ENCODE measurements around the gene HUS1B. TPM values are rescaled to one million over a fixed set of nuclear protein-coding genes. Genes with fewer than 3 reads are reported as not detected.
"Not testable (repeated sequence)": the region's sequence is repeated elsewhere in the genome, so short reads cannot be mapped to it uniquely, and the experiment has no call there.

Gene HUS1B
- 0.10 and 0.15 TPM in 2 replicates for total RNA-seq (2014; rRNA removed; shearing (Covaris generic))

GRCh38 chr6:656460-657252 is at the start of gene HUS1B:
Gene HUS1B (minus strand): TSS chr6:657100. CDS start chr6:656944, 156 bp downstream.
- Histone ChIP-seq H3K27ac (no peak within 1 kb of the TSS), H3K9me3 (replicated peaks) (no peaks in the 10 kb centered on the region), H3K4me1 (no peaks in the 10 kb centered on the region), H3K36me3 (no peaks in the 10 kb centered on the region), H3K4me3 (no peak within 1 kb of the TSS), H3K27me3 (no peaks in the 10 kb centered on the region)
- no peak for DNase-seq

GRCh38 chr6:706146-706545 is 49.2 kb upstream of the HUS1B start:
- no peak overlapping the region for H3K27ac ChIP-seq
- DNase-seq: no peak

GRCh38 chr6:705047-705446 is 48.1 kb upstream of the HUS1B start:
- Histone ChIP-seq H3K27me3 (no peaks in the 10 kb centered on the region), H3K9me3 (replicated peaks) (no peaks in the 10 kb centered on the region), H3K27ac (no peak overlapping the region), H3K36me3 (no peaks in the 10 kb centered on the region), H3K4me1 (no peaks in the 10 kb centered on the region), H3K4me3 (no peak overlapping the region)
- DNase-seq: no peak

More at GRCh38 chr6:706146-706545, 49.2 kb upstream of the HUS1B start:
- Histone ChIP-seq H3K27me3 (no peaks in the 10 kb centered on the region), H3K4me3 (no peak overlapping the region), H3K9me3 (replicated peaks) (no peaks in the 10 kb centered on the region), H3K4me1 (no peaks in the 10 kb centered on the region), H3K36me3 (no peaks in the 10 kb centered on the region)

- Histone ChIP-seq H3K9me3 (replicated peaks) (no peaks in the 10 kb centered on the region), H3K4me3 (no peak overlapping the region), H3K27ac (no peak overlapping the region), H3K4me1 (no peaks in the 10 kb centered on the region), H3K27me3 (no peaks in the 10 kb centered on the region), H3K36me3 (no peaks in the 10 kb centered on the region)
- no peak for DNase-seq
Observed at GRCh38 chr6:704046-704445, 47.1 kb upstream of the HUS1B start.

GRCh38 chr6:703552-703951 is 46.7 kb upstream of the HUS1B start:
- Histone ChIP-seq H3K4me1 (no peaks in the 10 kb centered on the region), H3K27me3 (no peaks in the 10 kb centered on the region), H3K27ac (no peak overlapping the region), H3K36me3 (no peaks in the 10 kb centered on the region), H3K9me3 (replicated peaks) (no peaks in the 10 kb centered on the region), H3K4me3 (no peak overlapping the region)
- DNase-seq: no peak

- DNase-seq: no peak
- Histone ChIP-seq H3K36me3 (no peaks in the 10 kb centered on the region), H3K9me3 (replicated peaks) (no peaks in the 10 kb centered on the region), H3K27ac (no peak overlapping the region), H3K27me3 (no peaks in the 10 kb centered on the region), H3K4me3 (no peak overlapping the region), H3K4me1 (no peaks in the 10 kb centered on the region)
Observed at GRCh38 chr6:701700-702479, 45.0 kb upstream of the HUS1B start.

DNA sequence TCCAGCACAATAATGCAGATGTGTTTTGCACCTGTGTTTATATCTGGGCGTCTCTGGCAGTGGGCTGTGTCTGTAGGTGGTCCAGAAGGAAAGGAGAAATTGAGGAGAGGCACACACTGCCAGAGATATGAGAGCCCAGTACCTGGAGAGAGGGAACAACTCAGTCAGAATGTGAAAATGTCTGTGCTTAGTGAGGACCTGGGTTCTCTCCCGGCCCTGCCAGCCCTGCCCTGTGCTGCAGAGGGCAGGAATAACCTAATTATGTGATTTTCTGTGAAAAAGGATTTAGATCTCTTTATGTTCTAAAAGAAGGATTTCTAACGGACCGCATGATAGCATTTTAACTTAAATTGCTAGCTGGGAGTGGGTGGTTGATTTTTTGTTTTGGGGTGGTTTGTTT is 44.3 kb upstream of the HUS1B start:
- DNase-seq: no peak
- no peaks in the 10 kb centered on the region for H3K36me3 ChIP-seq
- no peaks in the 10 kb centered on the region for H3K27me3 ChIP-seq
- H3K4me1 ChIP-seq: no peaks in the 10 kb centered on the region
- no peak overlapping the region for H3K4me3 ChIP-seq
- no peak overlapping the region for H3K27ac ChIP-seq
- H3K9me3 ChIP-seq (replicated peaks): no peaks in the 10 kb centered on the region

- Histone ChIP-seq H3K27ac (no peak overlapping the region), H3K36me3 (no peaks in the 10 kb centered on the region), H3K4me3 (no peak overlapping the region), H3K9me3 (replicated peaks) (no peaks in the 10 kb centered on the region), H3K27me3 (no peaks in the 10 kb centered on the region), H3K4me1 (no peaks in the 10 kb centered on the region)
- no peak for DNase-seq
Observed at GRCh38 chr6:700490-700889, 43.6 kb upstream of the HUS1B start.

DNA sequence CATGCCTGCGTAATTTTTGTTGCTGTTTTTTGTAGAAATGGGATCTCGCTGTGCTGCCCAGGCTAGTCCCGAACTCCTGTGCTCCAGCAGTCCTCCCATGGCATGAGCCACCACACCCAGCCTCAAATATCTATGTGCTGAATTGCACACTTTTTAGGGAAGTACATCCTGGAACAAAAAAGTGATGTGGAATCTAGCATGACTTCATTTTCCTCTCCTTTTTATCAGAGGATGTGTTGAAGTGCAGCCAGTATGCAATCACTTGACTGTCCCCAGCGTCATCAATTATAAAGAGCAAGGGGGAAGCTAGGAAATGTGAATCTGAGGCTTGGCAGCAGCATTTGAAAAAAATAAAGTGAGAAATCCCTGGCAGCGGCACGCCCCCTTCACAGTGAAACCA is 42.4 kb upstream of the HUS1B start:
- DNase-seq: no peak
- Histone ChIP-seq H3K9me3 (replicated peaks) (no peaks in the 10 kb centered on the region), H3K27me3 (no peaks in the 10 kb centered on the region), H3K4me3 (no peak overlapping the region), H3K4me1 (no peaks in the 10 kb centered on the region), H3K36me3 (no peaks in the 10 kb centered on the region), H3K27ac (no peak overlapping the region)

GRCh38 chr6:694431-695126 is 37.7 kb upstream of the HUS1B start:
- H3K9me3 ChIP-seq (replicated peaks); H3K36me3 ChIP-seq; H3K4me3 ChIP-seq; H3K27me3 ChIP-seq; DNase-seq; H3K4me1 ChIP-seq; H3K27ac ChIP-seq: not testable (repeated sequence)

DNA sequence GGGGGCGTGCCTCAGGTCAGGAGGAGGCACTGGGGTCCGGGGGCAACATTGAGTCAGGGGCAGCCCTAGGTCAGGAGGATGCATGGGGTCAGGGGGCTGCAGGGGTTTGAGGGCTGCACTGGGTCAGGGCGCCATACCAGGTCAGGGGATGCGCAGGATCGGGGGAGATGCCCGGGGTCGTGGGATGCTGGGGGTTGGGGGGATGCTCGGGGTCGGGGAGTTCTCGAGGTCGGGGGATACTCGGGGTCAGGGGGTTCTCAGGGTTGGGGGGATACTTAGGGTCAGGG is 36.8 kb upstream of the HUS1B start:
- H3K4me1 ChIP-seq: no peaks in the 10 kb centered on the region
- no peaks in the 10 kb centered on the region for H3K9me3 ChIP-seq (replicated peaks)
- no peak overlapping the region for H3K27ac ChIP-seq
- no peak for DNase-seq
- H3K36me3 ChIP-seq: no peaks in the 10 kb centered on the region
- H3K4me3 ChIP-seq: peak overlapping the region; percentile 71
- no peaks in the 10 kb centered on the region for H3K27me3 ChIP-seq

GRCh38 chr6:692858-693722 is 36.2 kb upstream of the HUS1B start, which contains the start of gene EXOC2:
Gene EXOC2 (minus strand): TSS chr6:693139. CDS start chr6:637818, 55,321 bp downstream.
- Histone ChIP-seq H3K9me3 (replicated peaks) (no peaks in the 10 kb centered on the region), H3K27ac (peak within 1 kb of the TSS; percentile 35; the same call in 1 of the 2 replicates), H3K4me3 (peak within 1 kb of the TSS; percentile 71), H3K27me3 (no peaks in the 10 kb centered on the region), H3K4me1 (no peaks in the 10 kb centered on the region), H3K36me3 (no peaks in the 10 kb centered on the region)
- DNase-seq: peak; percentile 74

- peak overlapping the region; percentile 71 for H3K4me3 ChIP-seq
- H3K27me3 ChIP-seq: no peaks in the 10 kb centered on the region
- peak; percentile 20 to 31 for DNase-seq
- H3K27ac ChIP-seq: no peak overlapping the region
- no peaks in the 10 kb centered on the region for H3K36me3 ChIP-seq
- no peaks in the 10 kb centered on the region for H3K9me3 ChIP-seq (replicated peaks)
- H3K4me1 ChIP-seq: no peaks in the 10 kb centered on the region
Observed at GRCh38 chr6:692356-692851, 35.5 kb upstream of the HUS1B start.

DNA sequence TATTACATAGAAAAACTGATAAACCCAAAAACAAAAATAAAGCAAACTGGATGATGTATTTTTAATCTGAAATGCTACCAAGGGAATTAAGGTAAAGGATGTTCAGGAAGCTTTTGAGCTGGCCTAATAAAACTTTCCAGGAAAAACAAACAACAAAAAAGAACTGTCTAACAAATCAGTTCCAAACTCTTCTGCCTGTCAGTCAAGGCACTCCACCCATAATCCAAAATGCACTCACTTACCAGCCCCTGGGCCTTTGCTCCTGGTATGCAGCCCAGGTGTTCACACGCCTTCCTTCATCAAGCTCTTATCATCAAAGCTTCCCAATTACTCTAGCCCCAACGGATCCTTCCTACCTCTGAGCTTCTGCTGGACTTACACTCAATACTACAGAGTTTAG is 32.3 kb upstream of the HUS1B start:
- H3K27ac ChIP-seq: no peak overlapping the region
- H3K36me3 ChIP-seq: no peaks in the 10 kb centered on the region
- DNase-seq: no peak
- peaks cover 3% of the 10 kb centered on the region; the same call in 1 of the 2 replicates for H3K4me1 ChIP-seq
- H3K9me3 ChIP-seq (replicated peaks): no peaks in the 10 kb centered on the region
- no peak overlapping the region for H3K4me3 ChIP-seq
- no peaks in the 10 kb centered on the region for H3K27me3 ChIP-seq

Data from SJCRH30 (cell line).